ENCODE results near the gene TUT4.

DNA sequence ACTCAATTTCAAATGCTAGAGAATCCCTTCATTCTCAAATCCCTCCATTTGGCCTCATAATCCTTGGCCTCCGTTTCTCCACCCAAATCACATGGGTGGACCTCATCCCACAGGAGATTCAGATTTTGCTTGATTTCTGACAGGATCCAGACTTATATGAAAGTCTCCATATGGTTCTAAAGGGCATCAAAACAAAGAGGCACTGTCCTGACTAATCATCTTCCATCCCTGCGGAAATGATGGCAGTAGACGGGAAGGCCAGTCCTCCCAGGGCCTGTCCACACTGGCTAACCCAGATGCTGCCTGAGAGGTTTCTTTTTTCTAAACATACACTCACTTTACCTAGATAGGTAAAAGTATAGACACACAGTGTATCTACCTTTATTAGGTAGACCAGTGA lies 167.5 kb downstream of the TUT4 start:
- TF ChIP-seq POLR2A (IDR thresholded peaks at IDR 0.05) (no peak), POLR2AphosphoS5 (IDR thresholded peaks at IDR 0.05) (no peak)
- TF ChIP-seq, protein P1, sequence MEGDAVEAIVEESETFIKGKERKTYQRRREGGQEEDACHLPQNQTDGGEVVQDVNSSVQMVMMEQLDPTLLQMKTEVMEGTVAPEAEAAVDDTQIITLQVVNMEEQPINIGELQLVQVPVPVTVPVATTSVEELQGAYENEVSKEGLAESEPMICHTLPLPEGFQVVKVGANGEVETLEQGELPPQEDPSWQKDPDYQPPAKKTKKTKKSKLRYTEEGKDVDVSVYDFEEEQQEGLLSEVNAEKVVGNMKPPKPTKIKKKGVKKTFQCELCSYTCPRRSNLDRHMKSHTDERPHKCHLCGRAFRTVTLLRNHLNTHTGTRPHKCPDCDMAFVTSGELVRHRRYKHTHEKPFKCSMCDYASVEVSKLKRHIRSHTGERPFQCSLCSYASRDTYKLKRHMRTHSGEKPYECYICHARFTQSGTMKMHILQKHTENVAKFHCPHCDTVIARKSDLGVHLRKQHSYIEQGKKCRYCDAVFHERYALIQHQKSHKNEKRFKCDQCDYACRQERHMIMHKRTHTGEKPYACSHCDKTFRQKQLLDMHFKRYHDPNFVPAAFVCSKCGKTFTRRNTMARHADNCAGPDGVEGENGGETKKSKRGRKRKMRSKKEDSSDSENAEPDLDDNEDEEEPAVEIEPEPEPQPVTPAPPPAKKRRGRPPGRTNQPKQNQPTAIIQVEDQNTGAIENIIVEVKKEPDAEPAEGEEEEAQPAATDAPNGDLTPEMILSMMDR (IDR thresholded peaks at IDR 0.05) = no peak

Data from breast epithelium (tissue), 3 donors.